ENCODE data around the gene FUT1. TPM values are rescaled to one million over a fixed set of nuclear protein-coding genes. Genes with fewer than 3 reads are reported as not detected.
A peak's percentile ranks its signal among the peaks of the same experiment; 100 is the strongest.

FUT1 gene
- total and polyA plus RNA-seq, 9 of the 15 experiments (the other 6 are each of a cell fraction or from before 2014, with no cell fraction given), result 2.3 to 18.5 (median 8.8) TPM

GRCh38 chr19:48752496-48753365 lies at the start of gene FUT1 (continued):
- TF ChIP-seq HINFP (tag; conservative IDR thresholded peaks at IDR 0.05; ENCODE audit: low read depth) (no peak), CREBBP (IDR thresholded peaks at IDR 0.05; ENCODE audit: low read depth, low read length) (no peak), NUFIP1 (IDR thresholded peaks at IDR 0.05; ENCODE audit: partially characterized antibody) (no peak), GABPB1 (CRISPR knock-in tag; IDR thresholded peaks at IDR 0.05) (no peak), CBX3 (IDR thresholded peaks at IDR 0.05; ENCODE audit: borderline replicate concordance in 1 of 2, low read length in 2 of 2) (peak in 1 of 2 experiments; percentile 3; a peak in 1 of 3 replicates), SLC30A9 (CRISPR knock-in tag; IDR thresholded peaks at IDR 0.05) (no peak), CUX1 (CRISPR knock-in tag; IDR thresholded peaks at IDR 0.05) (no peak), PRPF4 (IDR thresholded peaks at IDR 0.05; ENCODE audit: insufficient read depth, low read depth, low read length, poor library complexity, severe bottlenecking) (no peak), ATF7 (IDR thresholded peaks at IDR 0.05) (no peak), ELF2 (CRISPR knock-in tag; IDR thresholded peaks at IDR 0.05) (no peak), ZNF282 (CRISPR knock-in tag; IDR thresholded peaks at IDR 0.05) (no peak), ZBTB34 (CRISPR knock-in tag; IDR thresholded peaks at IDR 0.05) (no peak), SMARCA5 (IDR thresholded peaks at IDR 0.05) (no peak), MXD1 (CRISPR knock-in tag; IDR thresholded peaks at IDR 0.05; ENCODE audit: borderline replicate concordance, poor library complexity, severe bottlenecking) (no peak), ZNF740 (CRISPR knock-in tag; IDR thresholded peaks at IDR 0.05) (no peak), ZNF740 (tag; IDR thresholded peaks at IDR 0.05) (no peak), POLR2G (IDR thresholded peaks at IDR 0.05; ENCODE audit: low read depth, low read length) (peak; percentile 68)

All from K562 (cell line).